Measurements from ENCODE around the gene GPR17.
A peak's percentile ranks its signal among the peaks of the same experiment; 100 is the strongest.

Gene GPR17

DNA sequence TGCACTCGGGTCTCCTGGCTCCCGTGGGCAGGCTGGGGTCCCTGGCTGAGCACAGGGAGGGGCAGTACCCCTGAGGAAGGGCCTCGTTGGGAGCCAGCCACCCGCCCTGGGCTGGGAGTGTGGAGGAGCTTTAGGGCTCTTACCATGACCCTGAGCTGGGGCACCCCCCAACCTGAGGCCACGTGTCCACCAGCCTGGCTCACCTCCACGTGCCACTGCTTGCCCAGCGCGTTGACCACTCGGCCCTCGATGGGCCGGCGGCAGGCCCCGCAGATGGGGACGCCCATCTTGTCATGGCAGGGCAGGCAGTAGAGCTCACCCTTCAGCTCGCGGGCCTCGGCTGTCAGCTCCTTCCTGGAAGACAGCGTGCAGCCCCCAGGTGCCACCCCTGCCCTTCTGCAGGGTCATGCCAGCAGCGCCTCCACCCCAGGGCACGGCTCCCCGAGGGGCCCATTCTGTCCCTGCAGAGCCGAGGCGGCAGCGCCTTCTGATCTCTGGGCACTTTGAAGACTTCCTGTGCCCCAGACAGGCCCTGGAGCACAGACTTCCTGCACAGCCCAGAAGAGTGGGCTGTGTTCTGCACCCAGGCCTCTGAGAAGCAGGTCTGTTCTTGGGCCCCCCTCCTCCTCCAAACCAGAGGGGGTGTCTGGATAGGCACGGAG is 4.0 kb upstream of the GPR17 start:
- DNase-seq (ENCODE audit: low read depth in 2 of 2): peak; percentile 17 to 24

DNA sequence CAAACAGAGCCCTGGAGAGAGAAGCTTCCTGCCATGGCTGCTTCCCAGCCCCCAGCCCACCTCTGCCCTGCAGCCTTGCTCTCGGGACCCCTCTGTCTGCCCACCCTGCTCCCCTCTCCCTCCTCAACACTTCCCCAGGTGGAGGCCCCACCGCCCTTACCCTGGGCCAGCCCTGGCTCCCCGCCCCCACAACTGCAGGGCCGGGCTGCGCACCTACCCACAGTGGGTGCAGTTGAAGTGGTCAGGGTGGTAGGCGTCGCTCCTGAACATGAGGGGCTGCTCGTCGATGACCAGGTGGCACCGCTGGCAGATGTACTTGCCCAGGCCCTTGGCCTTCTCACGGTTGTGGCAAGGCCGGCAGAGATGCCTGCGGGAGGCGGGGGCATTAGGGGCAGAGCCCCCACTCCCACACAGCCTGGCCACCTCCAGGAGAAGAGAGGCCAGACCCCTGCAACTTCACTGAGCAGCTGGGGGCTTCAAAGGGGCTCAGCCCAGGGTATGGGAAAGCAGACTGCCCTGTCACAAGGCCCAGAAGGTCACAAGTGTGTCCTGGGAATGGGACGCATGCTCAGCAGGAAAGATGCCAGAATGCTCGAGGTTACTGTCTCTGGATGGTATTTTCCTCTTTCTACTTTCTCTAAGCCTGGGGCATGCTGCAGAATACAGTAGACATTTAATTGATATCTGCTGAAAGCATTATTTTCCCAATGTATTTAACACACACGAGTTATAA is 3.1 kb upstream of the GPR17 start:
- DNase-seq (ENCODE audit: low read depth in 2 of 2): no peak

DNA sequence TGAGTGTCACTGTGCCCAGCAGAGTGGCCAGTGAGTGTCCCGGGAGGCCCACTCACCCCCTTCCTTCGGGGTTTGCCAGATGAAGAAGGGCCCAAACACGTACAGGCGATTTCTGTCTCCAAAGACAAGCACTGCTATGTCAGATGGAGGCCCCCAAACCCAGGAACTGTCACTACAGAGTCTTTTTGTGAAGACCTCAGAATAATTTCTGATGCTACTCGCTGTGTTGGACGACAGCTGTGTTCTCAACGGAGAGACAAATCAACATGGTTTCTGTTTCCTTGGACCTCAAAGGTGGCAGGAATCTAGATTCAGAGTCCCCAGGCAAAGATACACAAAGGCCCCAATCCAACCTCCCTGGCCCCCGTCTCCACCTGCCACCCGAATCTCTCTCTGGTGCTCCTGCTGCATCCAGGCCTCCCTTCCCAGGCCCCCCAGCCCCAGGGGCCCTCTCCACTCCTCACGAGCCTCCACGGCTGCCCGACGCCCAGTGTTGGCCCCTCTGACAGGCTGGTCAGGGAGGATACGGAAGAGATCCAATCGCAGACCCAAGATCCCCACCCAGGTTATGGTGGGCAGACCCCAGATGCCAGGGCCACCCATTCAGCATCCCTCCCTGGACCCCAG is 2.4 kb upstream of the GPR17 start:
- no peak for DNase-seq (ENCODE audit: low read depth in 2 of 2)

DNA sequence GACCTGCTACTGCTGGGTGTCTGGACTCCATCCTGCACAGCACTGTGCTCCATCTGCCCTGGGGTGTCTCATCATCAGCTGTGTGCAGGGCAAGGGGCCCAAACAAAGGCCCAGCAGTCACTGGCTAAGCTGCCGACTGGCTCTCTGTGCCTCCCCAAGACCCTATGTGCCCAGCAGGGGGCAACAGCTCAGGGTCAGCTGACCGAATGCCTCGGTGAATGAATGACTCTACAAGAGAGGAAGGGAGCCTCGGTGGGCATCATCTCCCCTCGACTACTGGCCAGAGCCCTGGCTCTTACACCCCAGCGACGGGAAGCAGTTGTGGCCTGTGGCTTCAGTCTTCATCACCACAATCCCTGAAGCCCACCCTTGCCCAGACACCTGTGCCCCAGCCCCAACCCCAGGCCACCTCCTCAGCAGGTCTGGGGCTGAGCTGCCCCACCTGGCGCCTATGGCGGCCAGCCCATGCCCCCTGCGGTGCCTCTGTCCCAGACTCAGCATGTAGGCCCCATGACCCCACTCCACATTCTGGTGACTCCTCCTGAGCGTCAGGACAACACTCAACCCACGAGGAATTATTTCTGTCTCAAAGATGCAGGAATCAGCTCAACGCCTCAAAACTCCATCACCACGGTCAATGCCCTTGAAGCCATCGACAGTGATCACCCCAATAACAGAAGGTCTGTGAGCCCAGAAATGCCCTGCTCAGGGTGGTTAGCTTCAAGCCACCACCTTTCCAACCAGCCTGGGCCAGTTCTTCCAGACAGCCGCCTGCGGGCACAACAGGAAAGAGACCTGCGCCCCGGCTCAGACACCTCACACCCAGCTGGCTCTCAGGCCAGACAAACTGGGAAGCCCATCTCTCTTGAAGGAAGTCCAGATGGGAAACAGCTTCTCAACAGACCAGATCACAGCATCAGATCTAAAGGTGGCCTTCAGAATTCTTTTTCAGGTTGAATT is 1.6 kb upstream of the GPR17 start:
- no peak for DNase-seq (ENCODE audit: low read depth in 2 of 2)

DNA sequence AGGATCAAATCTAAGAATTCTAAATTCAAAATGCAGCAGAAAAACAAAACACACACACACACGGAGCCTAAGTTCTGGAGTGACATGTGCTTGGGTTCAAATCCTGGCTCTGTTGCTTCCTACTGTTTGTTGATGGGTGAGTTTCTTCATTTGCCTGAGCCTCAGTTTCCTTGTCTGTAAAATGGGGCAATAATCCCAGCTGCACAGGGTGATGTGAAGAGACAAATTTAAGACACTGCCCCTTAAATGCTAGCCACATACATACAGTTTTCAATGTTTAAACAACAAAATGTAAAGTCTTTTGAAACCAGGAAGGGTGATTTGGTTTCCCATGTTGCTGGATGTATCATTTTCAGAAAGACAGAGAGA is 943 bp upstream of the GPR17 start:
- DNase-seq (ENCODE audit: low read depth in 2 of 2): no peak

DNA sequence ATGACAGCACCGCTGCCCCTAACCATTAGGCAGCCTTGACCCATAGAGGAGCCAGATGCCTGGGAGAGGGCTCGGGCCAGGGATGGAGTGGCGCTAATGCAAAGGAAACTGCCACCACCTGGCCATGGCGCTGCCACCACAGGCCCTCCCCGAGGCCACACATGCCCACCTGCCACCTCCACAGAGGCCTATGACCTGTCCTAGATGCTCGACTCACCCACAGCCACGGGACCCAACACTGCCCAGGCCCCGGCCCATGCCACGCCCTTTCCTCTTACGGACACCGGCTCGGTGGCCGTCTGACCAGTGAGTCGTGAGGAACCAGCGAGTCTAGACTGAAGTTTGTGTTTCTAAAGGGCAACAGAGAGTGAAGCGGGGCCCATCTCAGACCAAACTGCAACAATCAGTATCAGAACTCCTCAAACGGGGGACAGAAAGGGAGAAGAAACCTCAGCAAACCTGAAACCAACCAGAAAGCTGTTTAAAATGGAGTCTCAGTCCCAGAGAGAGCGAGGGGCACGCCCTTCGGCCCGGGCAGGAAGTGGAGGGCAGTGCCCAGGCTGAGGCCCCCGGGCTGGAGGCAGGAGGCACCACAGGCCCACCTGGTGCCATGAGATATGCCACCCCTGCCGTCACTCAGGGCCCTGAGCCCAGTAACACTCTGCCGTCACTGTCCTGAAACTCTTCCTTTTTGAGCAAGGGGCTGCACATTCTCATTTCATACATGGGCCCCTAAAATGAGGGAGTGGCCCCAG is 711 bp downstream of the GPR17 start:
- no peak for DNase-seq (ENCODE audit: low read depth in 2 of 2)

DNA sequence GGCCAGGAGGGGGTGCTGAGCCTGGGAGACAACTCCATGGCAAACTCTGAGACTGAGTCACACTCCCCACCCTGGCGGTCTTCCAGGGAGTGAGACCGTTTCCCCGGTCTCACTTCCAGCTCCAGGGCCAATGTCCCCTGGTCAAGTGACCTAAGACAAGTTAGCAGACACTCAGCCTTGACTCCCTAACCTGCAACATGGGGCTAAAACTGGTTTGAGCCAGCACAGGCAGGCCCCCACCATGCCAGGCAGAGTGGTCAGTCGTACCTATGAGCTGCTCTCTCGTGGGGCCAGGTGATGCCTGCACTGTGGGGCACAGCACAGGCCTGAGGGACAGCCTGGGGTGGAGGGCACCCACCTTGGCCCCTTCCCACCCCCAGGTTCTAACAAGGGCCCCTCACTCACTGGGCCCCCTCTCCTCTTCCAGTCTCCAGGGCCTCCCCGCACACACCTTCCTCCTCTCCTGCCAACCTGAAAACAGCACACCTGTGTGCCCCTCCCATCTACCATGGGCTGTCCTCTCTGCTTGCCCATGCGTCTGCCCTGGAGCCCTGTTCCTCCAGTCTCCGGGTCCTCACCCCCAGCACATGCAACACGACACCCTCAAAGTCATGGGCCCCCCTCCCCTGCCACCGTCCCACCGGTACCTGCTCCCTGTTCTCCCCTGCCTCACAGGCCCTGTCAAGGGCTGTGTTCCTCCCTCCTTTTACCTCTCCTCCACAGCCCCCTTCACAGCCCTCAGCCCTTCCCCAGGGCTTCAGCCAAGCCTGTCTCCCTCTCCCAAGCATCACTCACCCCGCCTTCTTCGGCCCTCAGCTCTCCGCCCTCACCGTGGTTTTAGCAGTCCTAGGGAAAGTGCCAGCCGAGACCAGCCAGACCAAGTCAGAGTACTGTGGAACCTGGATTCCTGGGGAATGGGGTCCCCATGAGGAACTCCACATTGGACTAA is 1.6 kb downstream of the GPR17 start:
- DNase-seq (ENCODE audit: low read depth in 2 of 2): no peak

DNA sequence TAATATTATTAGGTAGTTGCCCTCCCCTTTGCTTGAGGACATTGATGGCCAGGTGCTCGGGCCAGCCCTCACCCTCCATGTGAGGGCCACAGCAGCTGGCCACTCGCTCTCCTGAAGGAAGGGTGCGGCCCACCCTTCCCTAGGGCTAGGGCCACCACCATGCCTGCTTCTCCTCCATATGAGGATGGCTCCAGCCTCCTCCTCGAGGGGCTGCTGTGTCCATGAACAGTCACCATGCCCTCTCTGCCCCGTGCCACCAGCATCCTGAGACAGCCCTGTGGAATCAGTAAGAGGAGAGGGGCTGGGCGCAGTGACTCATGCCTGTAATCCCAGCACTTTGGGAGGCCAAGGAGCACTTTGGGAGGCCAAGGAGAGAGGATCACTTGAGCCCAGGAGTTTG is 2.4 kb downstream of the GPR17 start:
- no peak for DNase-seq (ENCODE audit: low read depth in 2 of 2)

DNA sequence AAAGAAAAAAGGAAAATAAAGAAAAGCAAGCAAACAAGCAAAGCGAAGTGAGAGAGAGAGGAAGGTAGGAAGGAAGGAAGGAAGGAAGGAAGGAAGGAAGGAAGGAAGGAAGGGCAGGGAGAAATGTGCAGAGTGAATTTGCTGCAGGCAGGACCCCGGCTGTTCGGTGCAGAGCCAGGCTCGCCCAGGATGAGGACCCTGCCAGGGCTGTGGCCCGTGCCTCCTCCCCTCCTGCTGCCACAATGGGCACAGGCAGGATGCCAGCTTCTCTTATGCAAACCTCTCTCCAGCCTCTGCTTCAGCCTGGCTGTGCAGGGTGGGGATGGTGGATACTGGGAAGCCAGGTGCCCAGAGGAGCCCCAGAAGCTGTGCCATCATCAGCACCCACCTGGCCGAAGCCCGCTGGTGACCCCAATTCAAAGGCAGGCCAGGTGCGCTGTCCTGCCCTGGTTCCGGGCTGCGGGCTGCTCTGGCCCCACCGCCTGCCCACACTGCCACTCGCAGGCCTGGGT is 3.2 kb downstream of the GPR17 start:
- no peak for DNase-seq (ENCODE audit: low read depth in 2 of 2)

DNA sequence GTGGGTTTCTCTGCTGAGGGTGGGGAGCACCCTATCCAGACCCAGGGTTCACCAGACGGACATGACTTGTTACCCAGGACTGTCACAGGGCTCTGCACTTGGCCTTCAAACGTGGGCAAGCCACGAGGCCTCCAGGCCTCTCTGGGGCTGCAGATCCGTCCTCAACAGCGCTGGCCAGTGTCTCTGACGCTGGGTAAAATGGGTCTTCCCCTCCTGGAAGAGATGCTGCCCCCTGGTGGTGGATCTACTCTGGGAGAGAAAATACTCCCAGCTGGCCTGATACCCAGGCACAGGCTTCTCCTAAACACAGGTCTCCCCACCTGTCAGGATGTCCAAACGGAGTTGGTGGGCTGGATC is 3.7 kb downstream of the GPR17 start:
- DNase-seq (ENCODE audit: low read depth in 2 of 2): peak; percentile 62 to 80

DNA sequence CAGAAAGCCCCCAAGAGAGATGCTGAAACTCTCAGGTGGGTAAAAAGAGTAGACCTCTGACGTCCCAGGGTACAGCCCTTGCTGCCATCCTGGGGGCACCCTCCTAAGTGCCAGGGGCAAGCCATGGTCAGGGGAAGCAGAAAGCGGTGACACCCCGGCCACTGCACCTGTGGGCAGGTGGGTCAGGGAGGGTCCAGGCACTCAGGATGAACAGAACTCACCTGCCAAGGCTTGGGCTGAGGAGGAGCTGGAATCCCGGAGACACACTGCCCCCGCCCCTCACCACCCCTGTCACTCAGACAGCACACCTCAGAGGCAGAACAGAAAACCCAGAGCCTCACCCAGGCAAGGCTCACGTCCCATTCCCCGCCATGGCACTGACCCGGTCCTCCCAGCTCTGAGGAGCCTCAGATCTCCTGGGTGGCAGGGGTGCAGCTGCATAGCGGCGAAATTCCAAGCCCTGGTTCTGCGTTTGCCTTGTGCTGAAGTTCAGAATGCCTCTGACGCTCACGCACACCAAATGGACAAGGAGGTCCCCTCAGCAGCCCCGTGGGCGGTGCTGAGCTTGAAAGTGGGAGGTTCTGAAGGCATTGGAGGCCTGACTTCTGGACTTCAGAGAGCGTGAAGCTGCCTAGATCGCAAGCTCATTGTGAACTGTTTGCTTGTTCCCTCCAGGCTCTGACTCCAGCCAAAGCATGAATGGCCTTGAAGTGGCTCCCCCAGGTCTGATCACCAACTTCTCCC is 4.3 kb downstream of the GPR17 start:
- DNase-seq (ENCODE audit: low read depth in 2 of 2): no peak

DNA sequence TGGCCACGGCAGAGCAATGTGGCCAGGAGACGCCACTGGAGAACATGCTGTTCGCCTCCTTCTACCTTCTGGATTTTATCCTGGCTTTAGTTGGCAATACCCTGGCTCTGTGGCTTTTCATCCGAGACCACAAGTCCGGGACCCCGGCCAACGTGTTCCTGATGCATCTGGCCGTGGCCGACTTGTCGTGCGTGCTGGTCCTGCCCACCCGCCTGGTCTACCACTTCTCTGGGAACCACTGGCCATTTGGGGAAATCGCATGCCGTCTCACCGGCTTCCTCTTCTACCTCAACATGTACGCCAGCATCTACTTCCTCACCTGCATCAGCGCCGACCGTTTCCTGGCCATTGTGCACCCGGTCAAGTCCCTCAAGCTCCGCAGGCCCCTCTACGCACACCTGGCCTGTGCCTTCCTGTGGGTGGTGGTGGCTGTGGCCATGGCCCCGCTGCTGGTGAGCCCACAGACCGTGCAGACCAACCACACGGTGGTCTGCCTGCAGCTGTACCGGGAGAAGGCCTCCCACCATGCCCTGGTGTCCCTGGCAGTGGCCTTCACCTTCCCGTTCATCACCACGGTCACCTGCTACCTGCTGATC is 4.9 kb downstream of the GPR17 start:
- no peak for DNase-seq (ENCODE audit: low read depth in 2 of 2)

DNA sequence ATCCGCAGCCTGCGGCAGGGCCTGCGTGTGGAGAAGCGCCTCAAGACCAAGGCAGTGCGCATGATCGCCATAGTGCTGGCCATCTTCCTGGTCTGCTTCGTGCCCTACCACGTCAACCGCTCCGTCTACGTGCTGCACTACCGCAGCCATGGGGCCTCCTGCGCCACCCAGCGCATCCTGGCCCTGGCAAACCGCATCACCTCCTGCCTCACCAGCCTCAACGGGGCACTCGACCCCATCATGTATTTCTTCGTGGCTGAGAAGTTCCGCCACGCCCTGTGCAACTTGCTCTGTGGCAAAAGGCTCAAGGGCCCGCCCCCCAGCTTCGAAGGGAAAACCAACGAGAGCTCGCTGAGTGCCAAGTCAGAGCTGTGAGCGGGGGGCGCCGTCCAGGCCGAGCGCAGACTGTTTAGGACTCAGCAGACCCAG is 5.4 kb downstream of the GPR17 start:
- no peak for DNase-seq (ENCODE audit: low read depth in 2 of 2)

DNA sequence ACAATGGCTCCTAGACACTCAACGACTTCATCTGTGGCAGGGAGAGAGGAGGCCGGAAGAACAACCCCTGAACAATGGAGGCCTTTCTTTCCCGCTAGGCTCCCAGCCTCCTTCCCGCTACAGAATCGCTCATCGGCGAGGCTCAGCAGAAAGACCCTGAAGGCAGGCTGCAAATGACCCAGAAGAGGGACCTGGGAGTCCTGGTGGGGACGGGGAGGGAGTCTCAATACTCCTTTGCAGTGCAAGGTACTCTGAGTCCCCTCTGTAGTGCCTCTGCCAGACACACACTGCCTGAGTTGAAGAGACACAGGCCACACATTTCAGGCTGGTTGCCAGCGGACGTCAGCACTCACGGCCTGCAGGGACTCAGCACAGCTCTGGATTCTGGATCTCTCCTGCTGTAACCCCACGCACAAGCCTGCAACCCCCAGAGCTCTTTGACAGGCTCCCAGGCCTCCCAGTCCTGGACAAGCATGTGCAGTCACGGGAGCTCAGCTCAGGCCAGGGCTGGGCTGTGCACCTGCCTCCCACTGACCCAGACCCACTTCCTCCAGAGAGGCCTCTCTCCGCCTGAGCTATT is 6.1 kb downstream of the GPR17 start:
- DNase-seq (ENCODE audit: low read depth in 2 of 2): no peak

DNA sequence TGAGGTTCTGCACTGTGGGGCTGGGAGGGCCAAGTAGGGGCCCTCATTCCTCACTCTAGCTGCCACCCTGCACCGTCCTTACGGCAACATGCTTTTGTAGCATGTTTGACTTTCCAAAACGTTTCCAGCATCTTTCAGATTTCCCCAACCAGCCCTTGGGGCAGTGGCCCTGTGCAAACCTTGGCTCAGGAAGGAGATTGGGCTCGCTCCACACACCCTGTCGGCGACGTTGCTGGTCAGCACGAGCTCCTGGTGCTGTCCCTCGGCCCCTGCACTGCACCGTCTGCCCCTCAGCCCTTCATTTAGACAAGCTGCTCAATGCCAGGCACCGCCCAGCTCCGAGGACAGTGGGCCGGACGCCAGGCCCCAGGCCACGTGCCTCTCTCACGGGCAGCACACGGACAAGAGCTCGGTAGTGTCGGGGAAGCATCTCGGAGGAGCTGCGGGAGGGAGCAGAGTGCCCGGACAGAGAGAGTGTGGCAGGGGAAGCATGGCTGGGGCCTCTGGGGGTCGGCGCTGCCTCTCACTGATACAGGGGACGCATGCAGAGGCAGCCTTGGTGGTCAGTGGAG is 6.9 kb downstream of the GPR17 start:
- DNase-seq (ENCODE audit: low read depth in 2 of 2): no peak

DNA sequence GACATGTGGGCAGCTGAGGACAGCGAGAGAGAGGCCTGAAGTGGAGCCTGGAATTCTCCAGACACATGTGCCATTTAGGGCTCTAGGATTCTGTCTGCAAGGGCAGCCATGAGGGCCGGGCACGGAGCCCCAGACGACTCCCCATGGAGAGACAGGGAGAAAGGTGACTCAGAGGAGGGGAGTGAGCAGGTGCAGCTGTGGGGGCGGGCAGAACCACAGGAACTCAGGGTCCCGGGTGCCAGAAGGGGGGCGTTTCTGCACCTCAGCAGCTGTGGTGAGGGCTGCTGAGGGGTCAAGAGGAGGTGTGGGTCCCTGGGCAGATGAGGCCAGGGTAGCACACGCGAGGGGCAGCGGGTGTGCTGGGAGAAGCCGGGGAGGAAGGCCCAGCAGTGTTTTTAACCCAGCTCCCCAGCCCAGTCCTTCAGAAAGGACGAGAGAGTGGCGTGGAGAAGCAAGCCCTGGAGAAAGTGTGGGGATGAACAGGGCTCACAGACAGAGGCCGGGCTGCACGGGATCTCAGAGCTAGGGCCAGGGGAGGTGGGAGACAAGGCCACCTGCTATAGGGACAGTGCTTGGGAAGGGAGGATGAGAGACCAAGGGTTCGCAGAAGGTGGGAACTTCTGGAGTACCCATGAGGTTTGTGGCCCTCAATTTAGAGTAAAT is 7.6 kb downstream of the GPR17 start:
- DNase-seq (ENCODE audit: low read depth in 2 of 2): no peak

DNA sequence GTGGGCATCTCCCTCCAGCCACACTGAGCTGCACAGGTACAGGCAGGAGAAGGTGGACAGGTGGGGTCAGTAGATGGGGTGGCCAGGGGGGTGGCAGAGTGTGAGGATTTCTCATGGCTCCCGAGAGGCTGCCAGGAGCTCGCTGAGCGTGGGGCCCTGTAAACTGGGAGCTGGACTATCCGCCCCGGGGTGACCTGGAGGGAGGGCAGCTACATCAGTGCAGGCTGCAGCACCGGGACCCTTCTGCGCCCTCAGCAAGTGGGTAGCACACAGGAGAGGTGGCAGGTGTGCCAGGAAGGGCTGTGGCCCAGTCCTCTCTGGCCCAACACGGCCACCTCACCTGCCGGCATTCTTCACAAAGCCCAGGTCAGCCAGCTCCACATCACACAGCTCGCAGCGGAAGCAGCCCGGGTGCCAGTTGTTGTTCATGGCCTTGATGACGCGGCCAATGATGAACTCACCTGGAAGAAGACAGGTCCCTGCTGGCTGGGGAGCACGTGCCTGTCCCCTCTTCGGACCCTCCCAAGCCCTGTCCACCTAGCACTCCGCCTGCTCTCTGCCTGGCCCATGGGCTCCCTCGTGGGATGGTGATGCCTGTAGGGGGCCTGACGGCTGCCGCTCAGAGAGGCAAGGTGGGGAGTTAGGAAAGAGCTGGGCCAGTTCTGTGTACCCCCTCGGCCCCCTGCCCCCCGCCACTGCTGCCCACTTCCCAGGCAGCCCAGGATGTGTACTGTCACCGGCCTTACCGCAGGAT is 8.3 kb downstream of the GPR17 start:
- no peak for DNase-seq (ENCODE audit: low read depth in 2 of 2)
